ENCODE measurements around the gene NUDCD3. TPM values are rescaled to one million over a fixed set of nuclear protein-coding genes. Genes with fewer than 3 reads are reported as not detected.

NUDCD3 gene
- total RNA-seq, 1 experiment from 2014 or later, result 94.6 TPM

GRCh38 chr7:44486693-44487092 lies 3.8 kb downstream of the NUDCD3 start:
- ChIA-PET RAD21 (ENCODE audit: low non-redundant PET in 1 of 2, low total read pairs in 2 of 2, uncharacterized antibody in 2 of 2, unreplicated experiment in 2 of 2) (no interaction called here), CTCF (no interaction called here), POLR2A (no interaction called here)
- Histone ChIP-seq H3K4me2 (ENCODE audit: low read length) (no peak overlapping the region), H3K9ac (ENCODE audit: low read length) (no peak overlapping the region), H4K20me1 (ENCODE audit: insufficient read depth) (no peaks in the 10 kb centered on the region), H3K4me1 (ENCODE audit: control insufficient read depth in 1 of 2, insufficient read depth in 2 of 2, low read length in 2 of 2) (peaks cover 5 to 16% of the 10 kb centered on the region in 2 experiments), H2AFZ (ENCODE audit: low read depth, low read length, poor library complexity, severe bottlenecking) (no peak overlapping the region), H3K36me3 (ENCODE audit: control insufficient read depth in 1 of 2, insufficient read depth in 2 of 2, low read length in 2 of 2) (peaks cover 18 to 41% of the 10 kb centered on the region in 2 experiments), H3K9me3 (ENCODE audit: control insufficient read depth in 1 of 2, insufficient read depth in 1 of 2, low read depth in 1 of 2, low read length in 2 of 2) (no peaks in the 10 kb centered on the region), H3K4me3 (replicated peaks in 1 of 2; ENCODE audit: low read depth in 1 of 2, low read length in 2 of 2) (no peak overlapping the region), H3K79me2 (ENCODE audit: insufficient read depth, low read length) (peaks cover 86% of the 10 kb centered on the region), H3K9me2 (ENCODE audit: insufficient read depth) (no peaks in the 10 kb centered on the region), H3K27me3 (ENCODE audit: insufficient read depth, low read length) (no peaks in the 10 kb centered on the region), H3K27ac (ENCODE audit: low read depth, low read length) (no peak overlapping the region)
- ATAC-seq (no peak), DNase-seq (ENCODE audit: low read depth, low spot score) (no peak)
- intact Hi-C loops (cut with micrococcal nuclease), result no loop called here
- no peak for TF ChIP-seq CEBPB (IDR thresholded peaks at IDR 0.05; ENCODE audit: low read depth)
- no peak for TF ChIP-seq CBX3 (IDR thresholded peaks at IDR 0.05; ENCODE audit: low read depth)
- BruUV-seq (replicated peaks), result no TSS peak

- Histone ChIP-seq H4K20me1 (ENCODE audit: insufficient read depth) (no peaks in the 10 kb centered on the region), H2AFZ (ENCODE audit: low read depth, low read length, poor library complexity, severe bottlenecking) (no peak overlapping the region), H3K4me3 (replicated peaks in 1 of 2; ENCODE audit: low read depth in 1 of 2, low read length in 2 of 2) (no peak overlapping the region), H3K9me3 (ENCODE audit: control insufficient read depth in 1 of 2, insufficient read depth in 1 of 2, low read depth in 1 of 2, low read length in 2 of 2) (no peaks in the 10 kb centered on the region), H3K27ac (ENCODE audit: low read depth, low read length) (no peak overlapping the region), H3K4me2 (ENCODE audit: low read length) (no peak overlapping the region), H3K79me2 (ENCODE audit: insufficient read depth, low read length) (peaks cover 93% of the 10 kb centered on the region), H3K9ac (ENCODE audit: low read length) (no peak overlapping the region), H3K9me2 (ENCODE audit: insufficient read depth) (no peaks in the 10 kb centered on the region), H3K27me3 (ENCODE audit: insufficient read depth, low read length) (no peaks in the 10 kb centered on the region), H3K36me3 (ENCODE audit: control insufficient read depth in 1 of 2, insufficient read depth in 2 of 2, low read length in 2 of 2) (peaks cover 23 to 48% of the 10 kb centered on the region in 2 experiments), H3K4me1 (ENCODE audit: control insufficient read depth in 1 of 2, insufficient read depth in 2 of 2, low read length in 2 of 2) (peaks cover 5 to 11% of the 10 kb centered on the region in 2 experiments)
- POLR2A ChIA-PET, result no interaction called here
- DNase-seq (ENCODE audit: low read depth, low spot score), result no peak
- CTCF ChIA-PET, result no interaction called here
- RAD21 ChIA-PET (ENCODE audit: low non-redundant PET in 1 of 2, low total read pairs in 2 of 2, uncharacterized antibody in 2 of 2, unreplicated experiment in 2 of 2), result no interaction called here
- ATAC-seq, result no peak
- intact Hi-C loops (cut with micrococcal nuclease), result no loop called here
- BruUV-seq (replicated peaks), result no TSS peak
- TF ChIP-seq CEBPB (IDR thresholded peaks at IDR 0.05; ENCODE audit: low read depth) (no peak), TCF7L2 (IDR thresholded peaks at IDR 0.05; ENCODE audit: borderline replicate concordance, extremely low read depth, insufficient read depth, insufficient read length) (no peak), REST (IDR thresholded peaks at IDR 0.05; ENCODE audit: low read depth) (no peak), EZH2phosphoT487 (IDR thresholded peaks at IDR 0.05; ENCODE audit: borderline replicate concordance) (no peak), SIN3A (IDR thresholded peaks at IDR 0.05; ENCODE audit: low read depth) (no peak), RAD21 (IDR thresholded peaks at IDR 0.05; ENCODE audit: low read depth) (no peak), ATF3 (IDR thresholded peaks at IDR 0.05) (no peak), POLR2AphosphoS5 (IDR thresholded peaks at IDR 0.05; ENCODE audit: low read depth, low read length) (no peak), ELF1 (IDR thresholded peaks at IDR 0.05; ENCODE audit: borderline replicate concordance, low read depth) (no peak), FOSL1 (IDR thresholded peaks at IDR 0.05; ENCODE audit: low read depth) (no peak), YY1 (IDR thresholded peaks at IDR 0.05; ENCODE audit: extremely low read depth, insufficient replicate concordance, low read depth, low read length) (no peak), CTCF (IDR thresholded peaks at IDR 0.05 in 2 of 3, conservative IDR thresholded peaks at IDR 0.05 in 1 of 3; ENCODE audit: borderline replicate concordance in 1 of 3, insufficient read depth in 1 of 3, low read depth in 2 of 3, low read length in 2 of 3) (no peak), POLR2A (IDR thresholded peaks at IDR 0.05; ENCODE audit: borderline replicate concordance, extremely low read depth, insufficient read depth, insufficient read length) (no peak), SP1 (IDR thresholded peaks at IDR 0.05; ENCODE audit: low read depth) (no peak)
Observed at GRCh38 chr7:44486001-44486400, 4.5 kb downstream of the NUDCD3 start.
